Esophagus squamous epithelium (tissue), 5 donors: Measurements from ENCODE around the gene LRP1B. TPM values are rescaled to one million over a fixed set of nuclear protein-coding genes. Genes with fewer than 3 reads are reported as not detected.

Experiments
- DNase-seq: peaks from one replicate; lab custom pipeline; 2025; lab: John Stamatoyannopoulos, UW
- H3K27ac ChIP-seq, 4 donors: fragments of 200-600 bp; sonication (generic); one replicate each; pipeline ENCODE4 v1.5.1; 2016 to 2019; ENCODE audit warnings: mild to moderate bottlenecking in 1 of 4
- H3K27me3 ChIP-seq, 4 donors: fragments of 200-600 bp; sonication (generic); 1 replicate in 3 of 4; 2 replicates in 1 of 4; pipeline versions ENCODE4 v1.5.1 to v1.6.0; 2017 to 2021; ENCODE audit warnings: antibody characterized with exemption in 1 of 4
- H3K36me3 ChIP-seq, 3 donors: fragments of 200-600 bp; sonication (generic); one replicate each; pipeline ENCODE4 v1.5.1; 2016 to 2019
- H3K4me1 ChIP-seq, 3 donors: fragments of 200-600 bp; sonication (generic); one replicate each; pipeline ENCODE4 v1.5.1; 2017 to 2019
- H3K4me3 ChIP-seq, 4 donors: fragments of 200-600 bp; sonication (generic); 1 replicate in 3 of 4; 2 replicates in 1 of 4; pipeline ENCODE4 v1.5.1; 2016 to 2019; ENCODE audit warnings: mild to moderate bottlenecking in 2 of 4, moderate library complexity in 1 of 4
- H3K9me3 ChIP-seq, 3 donors: fragments of 200-600 bp; sonication (generic); one replicate each; pipeline ENCODE4 v1.5.1; 2016 to 2019
- POLR2A ChIP-seq, 4 donors: fragments of 450-650 bp; IDR thresholded peaks; one replicate each; pipeline ENCODE4 v1.6.1; 2017; ENCODE audit warnings: antibody characterized with exemption in 4 of 4, mild to moderate bottlenecking in 4 of 4, moderate library complexity in 3 of 4
- WGBS, 2 donors: methylation state at CpG; one replicate each; pipeline ENCODE4 v1.1.5; 2018; 5-methylcytosine and 5-hydroxymethylcytosine counted together
- intact Hi-C: fragments of 100-400 bp; cut with DNase I; formaldehyde crosslinking; loops from one replicate; pipeline ENCODE4 v1.15.0; 2022
- total RNA-seq, 4 donors: library from RNA; depleted of rRNA; stranded (reverse); fragments of >200 nt; gene quantifications; one replicate each; pipeline ENCODE4 v1.1.0, GENCODE V29; 2016
- TF ChIP-seq, protein P1 (sequence below), 6 experiments: fragments of 450-650 bp in 4 of 6; fragments of 200-600 bp in 2 of 6; sonication (generic) in 2 of 6; IDR thresholded peaks; one replicate each; pipeline ENCODE4 v1.5.1; 2016 to 2019; ENCODE audit warnings: antibody characterized with exemption in 6 of 6, mild to moderate bottlenecking in 4 of 6, moderate library complexity in 4 of 6
- donor health status: DM: yes; HTN: yes; CAD: no.

The LRP1B gene
- total RNA-seq, 4 donors from 2014 or later: 0.04 to 1.1 (median 0.23) TPM

DNA sequence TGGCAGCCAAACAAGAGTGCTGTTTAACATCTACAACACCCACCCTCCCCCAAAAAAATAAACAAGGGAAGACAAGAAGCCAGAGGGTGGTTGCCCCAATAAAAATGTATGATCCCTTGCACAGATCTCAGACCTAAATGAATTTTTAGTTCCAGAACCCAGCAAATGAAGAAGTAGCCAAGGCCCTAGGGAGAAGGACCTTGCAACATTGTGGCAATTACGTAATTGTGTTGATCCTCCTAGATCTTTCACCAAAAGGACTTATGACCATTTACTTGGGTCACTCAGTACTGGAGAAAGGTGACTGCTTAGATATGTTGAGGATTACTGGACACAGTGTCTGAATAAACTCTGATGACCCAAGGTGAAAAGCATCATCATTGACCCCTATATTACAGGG, 1393.8 kb downstream of the LRP1B start:
- no peaks in the 10 kb centered on the region for H3K9me3 ChIP-seq
- no peaks in the 10 kb centered on the region for H3K27me3 ChIP-seq
- no peak for DNase-seq
- 64 to 80% methylated on average over 1 of the region's 1 CpG for WGBS, 2 donors
- TF ChIP-seq POLR2A (IDR thresholded peaks at IDR 0.05): no peak
- TF ChIP-seq, protein P1, sequence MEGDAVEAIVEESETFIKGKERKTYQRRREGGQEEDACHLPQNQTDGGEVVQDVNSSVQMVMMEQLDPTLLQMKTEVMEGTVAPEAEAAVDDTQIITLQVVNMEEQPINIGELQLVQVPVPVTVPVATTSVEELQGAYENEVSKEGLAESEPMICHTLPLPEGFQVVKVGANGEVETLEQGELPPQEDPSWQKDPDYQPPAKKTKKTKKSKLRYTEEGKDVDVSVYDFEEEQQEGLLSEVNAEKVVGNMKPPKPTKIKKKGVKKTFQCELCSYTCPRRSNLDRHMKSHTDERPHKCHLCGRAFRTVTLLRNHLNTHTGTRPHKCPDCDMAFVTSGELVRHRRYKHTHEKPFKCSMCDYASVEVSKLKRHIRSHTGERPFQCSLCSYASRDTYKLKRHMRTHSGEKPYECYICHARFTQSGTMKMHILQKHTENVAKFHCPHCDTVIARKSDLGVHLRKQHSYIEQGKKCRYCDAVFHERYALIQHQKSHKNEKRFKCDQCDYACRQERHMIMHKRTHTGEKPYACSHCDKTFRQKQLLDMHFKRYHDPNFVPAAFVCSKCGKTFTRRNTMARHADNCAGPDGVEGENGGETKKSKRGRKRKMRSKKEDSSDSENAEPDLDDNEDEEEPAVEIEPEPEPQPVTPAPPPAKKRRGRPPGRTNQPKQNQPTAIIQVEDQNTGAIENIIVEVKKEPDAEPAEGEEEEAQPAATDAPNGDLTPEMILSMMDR (IDR thresholded peaks at IDR 0.05): no peak
- no peak overlapping the region for H3K27ac ChIP-seq
- intact Hi-C loops: no loop called here
- H3K4me1 ChIP-seq: no peaks in the 10 kb centered on the region
- H3K4me3 ChIP-seq: no peak overlapping the region
- no peaks in the 10 kb centered on the region for H3K36me3 ChIP-seq

DNA sequence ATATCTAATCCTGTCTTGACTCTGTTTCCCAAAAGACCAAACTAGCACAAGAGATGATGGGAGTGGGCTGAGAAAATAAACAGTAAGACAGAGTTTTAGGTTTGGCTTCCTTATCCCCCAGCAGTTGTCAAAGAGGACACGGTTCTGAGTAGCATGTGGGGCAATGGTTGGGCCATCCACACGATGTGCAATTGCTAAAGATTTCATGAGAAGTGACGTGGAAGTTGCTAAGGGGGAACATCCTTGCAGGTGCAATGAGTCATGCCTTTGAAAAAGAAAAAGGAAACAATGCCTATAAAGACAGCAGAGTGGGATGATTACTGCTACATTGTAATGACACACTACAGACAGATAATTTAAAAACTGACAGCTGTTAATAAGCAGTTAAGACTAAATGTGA, 1395.8 kb downstream of the LRP1B start:
- DNase-seq: no peak
- Histone ChIP-seq H3K9me3 (no peaks in the 10 kb centered on the region), H3K27ac (no peak overlapping the region), H3K27me3 (no peaks in the 10 kb centered on the region), H3K4me1 (no peaks in the 10 kb centered on the region), H3K36me3 (no peaks in the 10 kb centered on the region), H3K4me3 (no peak overlapping the region)
- no peak for TF ChIP-seq POLR2A (IDR thresholded peaks at IDR 0.05)
- WGBS, 2 donors: 31 to 50% methylated on average over 3 of the region's 3 CpGs
- intact Hi-C loops: no loop called here

DNA sequence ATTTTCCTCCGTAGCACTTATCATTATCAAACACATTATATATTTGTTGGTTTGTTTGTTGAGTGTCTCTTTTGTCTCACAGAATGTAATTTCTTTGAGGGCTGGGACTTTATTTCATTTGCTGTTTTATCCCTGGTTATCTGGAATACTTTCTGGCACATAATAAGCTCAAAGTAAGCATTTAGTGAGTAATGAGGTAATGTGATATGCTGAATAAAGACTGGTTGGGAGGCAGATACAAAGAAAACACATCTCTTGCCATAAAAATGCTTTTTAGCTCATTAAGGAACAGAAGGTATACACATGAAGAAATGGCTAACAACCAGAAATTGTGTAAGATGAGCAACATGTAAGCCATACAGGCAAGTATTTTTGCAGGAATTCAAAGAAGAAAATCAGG, 1411.8 kb downstream of the LRP1B start:
- DNase-seq: no peak
- TF ChIP-seq, protein P1 (IDR thresholded peaks at IDR 0.05): no peak
- intact Hi-C loops: no loop called here
- Histone ChIP-seq H3K9me3 (no peaks in the 10 kb centered on the region), H3K27me3 (no peaks in the 10 kb centered on the region), H3K4me3 (no peak overlapping the region), H3K36me3 (no peaks in the 10 kb centered on the region), H3K4me1 (no peaks in the 10 kb centered on the region), H3K27ac (no peak overlapping the region)
- 58 to 67% methylated on average over 1 of the region's 1 CpG for WGBS, 2 donors

DNA sequence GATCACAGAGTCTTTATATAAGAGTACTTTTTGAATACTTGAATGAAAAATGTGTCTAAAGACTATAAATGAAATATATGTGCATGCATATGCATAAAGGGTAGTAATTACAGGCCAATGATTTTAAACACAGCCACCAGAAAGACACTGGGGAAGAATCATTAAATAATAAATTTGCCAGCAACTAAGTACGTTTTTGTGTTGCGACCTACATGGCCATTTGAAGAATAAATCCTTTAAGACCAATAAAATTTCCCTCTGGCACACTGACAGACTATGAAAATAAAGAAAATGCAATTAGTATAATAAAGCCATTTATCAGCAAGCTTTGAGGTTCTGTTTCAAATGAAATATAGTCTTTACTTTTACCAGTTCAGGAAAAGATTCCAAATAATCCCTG, 1413.3 kb downstream of the LRP1B start:
- H3K4me3 ChIP-seq: no peak overlapping the region
- no peaks in the 10 kb centered on the region for H3K27me3 ChIP-seq
- H3K4me1 ChIP-seq: no peaks in the 10 kb centered on the region
- TF ChIP-seq, protein P1 (IDR thresholded peaks at IDR 0.05): no peak
- TF ChIP-seq POLR2A (IDR thresholded peaks at IDR 0.05): no peak
- no peaks in the 10 kb centered on the region for H3K36me3 ChIP-seq
- DNase-seq: no peak
- no peaks in the 10 kb centered on the region for H3K9me3 ChIP-seq
- no peak overlapping the region for H3K27ac ChIP-seq
- intact Hi-C loops: no loop called here
- WGBS, 2 donors: 33 to 41% methylated on average over 2 of the region's 2 CpGs

DNA sequence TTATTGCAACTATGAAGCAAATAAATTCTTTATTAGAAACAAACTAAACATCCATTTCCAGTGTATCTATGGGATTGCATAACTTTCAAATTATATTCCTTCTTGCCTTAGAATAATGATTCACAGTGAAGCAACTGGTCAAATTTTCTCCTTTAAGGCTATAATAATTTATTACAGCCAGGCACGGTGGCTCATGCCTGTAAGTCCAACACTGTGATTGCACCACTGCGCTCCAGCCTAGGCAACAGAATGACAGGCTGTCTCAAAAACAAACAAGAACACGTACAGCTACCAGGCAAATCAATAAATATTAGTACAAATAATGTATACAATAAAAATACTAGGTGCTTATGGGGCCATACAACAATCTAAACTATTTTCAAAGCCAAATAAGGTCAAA, 1416.2 kb downstream of the LRP1B start:
- Histone ChIP-seq H3K9me3 (no peaks in the 10 kb centered on the region), H3K27ac (no peak overlapping the region), H3K4me1 (no peaks in the 10 kb centered on the region), H3K36me3 (no peaks in the 10 kb centered on the region), H3K27me3 (no peaks in the 10 kb centered on the region), H3K4me3 (no peak overlapping the region)
- no peak for DNase-seq
- 64 to 65% methylated on average over 3 of the region's 3 CpGs for WGBS, 2 donors
- intact Hi-C loops: no loop called here
- TF ChIP-seq, protein P1 (IDR thresholded peaks at IDR 0.05): no peak
- no peak for TF ChIP-seq POLR2A (IDR thresholded peaks at IDR 0.05)

DNA sequence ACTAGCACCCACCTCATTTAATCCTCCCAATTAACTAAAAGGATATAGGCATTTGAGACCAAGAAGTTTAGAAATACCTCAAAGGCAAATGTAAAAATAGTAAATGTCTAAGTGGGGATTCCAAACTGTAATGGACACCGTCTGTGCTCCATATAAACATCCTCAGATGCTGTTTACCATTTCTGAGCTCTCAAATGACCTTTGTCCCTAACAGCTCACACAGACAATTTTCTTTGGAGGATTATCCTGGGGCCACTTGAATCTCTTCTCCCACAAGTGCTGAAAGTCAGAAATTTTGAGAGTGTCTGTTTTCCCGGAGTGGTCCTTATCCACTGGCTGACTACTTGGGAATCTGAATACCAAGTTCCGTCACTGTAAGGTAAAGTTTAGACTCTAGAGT, 1418.9 kb downstream of the LRP1B start:
- no peaks in the 10 kb centered on the region for H3K27me3 ChIP-seq
- no peaks in the 10 kb centered on the region for H3K4me1 ChIP-seq
- H3K27ac ChIP-seq: no peak overlapping the region
- WGBS, 2 donors: 47 to 73% methylated on average over 3 of the region's 3 CpGs
- H3K9me3 ChIP-seq: no peaks in the 10 kb centered on the region
- intact Hi-C loops: no loop called here
- no peaks in the 10 kb centered on the region for H3K36me3 ChIP-seq
- TF ChIP-seq, protein P1 (IDR thresholded peaks at IDR 0.05): no peak
- TF ChIP-seq POLR2A (IDR thresholded peaks at IDR 0.05): no peak
- DNase-seq: no peak
- H3K4me3 ChIP-seq: no peak overlapping the region
